GM12878 (cell line): Measurements from ENCODE around the gene VPS8. TPM values are rescaled to one million over a fixed set of nuclear protein-coding genes. Genes with fewer than 3 reads are reported as not detected.

Experiments used
- ATAC-seq: fragments of 200-7000 bp; cut with Tn5 transposase; 3 replicates; pipeline ENCODE4 v1.9.1; 2020; ENCODE audit warnings: mild to moderate bottlenecking, moderate library complexity
- BruUV-seq: library from RNA; stranded (reverse); fragments of 400-500 nt; replicated peaks from 2 replicates; lab custom pipeline; 2021; lab: Mats Ljungman, UMichigan
- CTCF ChIA-PET: fragments of 300-600 bp; sonication (Branson Sonifier 250); formaldehyde crosslinking; extraction: SDS; loops from one replicate; lab custom pipeline; 2021; ENCODE audit warnings: inconsistent platforms; lab: Yijun Ruan, JAX
- POLR2A ChIA-PET: fragments of 350-600 bp; formaldehyde crosslinking; extraction: SDS; loops from one replicate; lab custom pipeline; 2021; ENCODE audit warnings: inconsistent platforms; lab: Charles Lee
- RAD21 ChIA-PET: fragments of 300-600 bp; sonication (Branson Sonifier 250); formaldehyde crosslinking; loops from one replicate; lab custom pipeline; 2023; ENCODE audit warnings: antibody characterized with exemption; ENCODE audit not compliant: unreplicated experiment; lab: Charles Lee
- SMC1A ChIA-PET: fragments of 300-600 bp; sonication (Branson Sonifier 250); formaldehyde crosslinking; loops from one replicate; lab custom pipeline; 2023; ENCODE audit not compliant: unreplicated experiment, uncharacterized antibody; lab: Charles Lee
- DNase-seq: peaks from one replicate; pipeline ENCODE4 v3.0.0-alpha.2; 2011; ENCODE audit warnings: low read depth, low spot score
- FAIRE-seq: peaks from 3 replicates; lab custom pipeline; 2011; peaks lifted over from hg19 to GRCh38; lab: Jason Lieb, UNC
- H2AFZ ChIP-seq: 2 replicates; pipeline ENCODE4 v1.6.0; 2011; ENCODE audit warnings: low read depth, low read length, control low read depth; ENCODE audit not compliant: control insufficient read depth
- H3K27ac ChIP-seq: 2 replicates; pipeline ENCODE4 v1.5.1; 2011; ENCODE audit warnings: control low read depth; ENCODE audit not compliant: control insufficient read depth, insufficient read depth
- H3K27me3 ChIP-seq, 2 experiments: replicated peaks in 1 of 2; 2 replicates each; pipeline versions ENCODE4 v1.6.0 to v1.6.1; 2011; ENCODE audit warnings: low read length in 1 of 2; ENCODE audit not compliant: control insufficient read depth in 2 of 2, insufficient read depth in 2 of 2
- H3K36me3 ChIP-seq, 2 experiments: 2 replicates each; pipeline ENCODE4 v1.5.1; 2011; ENCODE audit warnings: low read length in 1 of 2; ENCODE audit not compliant: control insufficient read depth in 2 of 2, insufficient read depth in 2 of 2
- H3K4me1 ChIP-seq: 2 replicates; pipeline ENCODE4 v1.6.1; 2011; ENCODE audit warnings: mild to moderate bottlenecking, low read length, moderate library complexity, mixed read lengths; ENCODE audit not compliant: control insufficient read depth, insufficient read depth
- H3K4me2 ChIP-seq: 2 replicates; pipeline ENCODE4 v1.6.0; 2011; ENCODE audit warnings: control low read depth; ENCODE audit not compliant: control insufficient read depth, insufficient read depth
- H3K4me3 ChIP-seq: fragments of 200-600 bp; sonication (generic); 2 replicates; pipeline ENCODE4 v1.5.1; 2016
- H3K79me2 ChIP-seq: 2 replicates; pipeline ENCODE4 v1.6.0; 2011; ENCODE audit warnings: low read length; ENCODE audit not compliant: control insufficient read depth, insufficient read depth
- H3K9ac ChIP-seq: 2 replicates; pipeline ENCODE4 v1.8.0; 2011; ENCODE audit warnings: low read length, control low read depth, mixed read lengths; ENCODE audit not compliant: control insufficient read depth, insufficient read depth
- H3K9me3 ChIP-seq: replicated peaks from 3 replicates; pipeline ENCODE4 v1.5.1; 2011; ENCODE audit warnings: mild to moderate bottlenecking, low read length; ENCODE audit not compliant: control insufficient read depth, insufficient read depth
- H4K20me1 ChIP-seq: 2 replicates; pipeline ENCODE4 v1.6.0; 2011; ENCODE audit not compliant: control insufficient read depth, insufficient read depth
- CBX3 ChIP-seq: fragments of 200-600 bp; sonication (generic); IDR thresholded peaks from 2 replicates; pipeline ENCODE4 v1.6.1; 2016; ENCODE audit warnings: low read depth, borderline replicate concordance
- CBX5 ChIP-seq: sonication (generic); IDR thresholded peaks from 2 replicates; pipeline ENCODE4 v1.6.1; 2016; ENCODE audit warnings: low read depth, moderate library complexity, mild to moderate bottlenecking, inconsistent platforms
- CEBPB ChIP-seq, 2 experiments: fragments of 150-350 bp in 1 of 2; IDR thresholded peaks; 2 replicates each; pipeline ENCODE4 v1.6.1; 2012 to 2014; ENCODE audit warnings: low read depth in 2 of 2, low read length in 2 of 2, borderline replicate concordance in 1 of 2, inconsistent platforms in 1 of 2
- EP300 ChIP-seq, 2 experiments: fragments of 150-350 bp in 1 of 2; IDR thresholded peaks; 2 replicates each; pipeline ENCODE4 v1.6.1; 2011 to 2012; ENCODE audit warnings: low read depth in 2 of 2, low read length in 2 of 2, borderline replicate concordance in 1 of 2, improper control_type of control experiment in 1 of 2, inconsistent platforms in 1 of 2; ENCODE audit not compliant: control insufficient read depth in 1 of 2
- MEF2A ChIP-seq: IDR thresholded peaks from 2 replicates; pipeline ENCODE4 v1.6.1; 2011; ENCODE audit warnings: low read depth, mild to moderate bottlenecking, low read length, moderate library complexity; ENCODE audit not compliant: insufficient read depth
- NR2F1 ChIP-seq: fragments of 450-650 bp; conservative IDR thresholded peaks from 2 replicates; pipeline ENCODE4 v1.6.1; 2017; ENCODE audit warnings: mild to moderate bottlenecking
- SUPT20H ChIP-seq: IDR thresholded peaks from 2 replicates; pipeline ENCODE4 v1.6.1; 2011; ENCODE audit warnings: low read depth, mild to moderate bottlenecking, low read length, moderate library complexity, borderline replicate concordance; ENCODE audit not compliant: control insufficient read depth
- ZNF217 ChIP-seq: fragments of 450-650 bp; IDR thresholded peaks from 2 replicates; pipeline ENCODE4 v1.6.1; 2017; ENCODE audit warnings: antibody characterized with exemption, mild to moderate bottlenecking
- ZNF24 ChIP-seq: fragments of 450-650 bp; IDR thresholded peaks from 2 replicates; pipeline ENCODE4 v1.6.1; 2017; ENCODE audit warnings: antibody characterized with exemption, mild to moderate bottlenecking
- ZNF274 ChIP-seq: IDR thresholded peaks from one replicate; pipeline ENCODE4 v1.8.0; 2011; ENCODE audit not compliant: insufficient read length, insufficient read depth
- WGBS: methylation state at CpG from one replicate; pipeline ENCODE4 v1.1.6; 2016; ENCODE audit warnings: low lambda C conversion rate; ENCODE audit not compliant: insufficient replicate concordance, insufficient coverage; ENCODE audit errors: missing lambda C conversion rate; 5-methylcytosine and 5-hydroxymethylcytosine counted together
- in situ Hi-C: fragments of 300-500 bp; cut with MboI; formaldehyde crosslinking; loops from 9 replicates; pipeline ENCODE4 v1.14.3; 2018; ENCODE audit warnings: mixed read lengths
- intact Hi-C: fragments of 100-400 bp; cut with micrococcal nuclease; formaldehyde crosslinking; loops from one replicate; pipeline ENCODE4 v1.14.2; 2022; ENCODE audit not compliant: unreplicated experiment
- polyA plus RNA-seq, 11 experiments: library from polyadenylated mRNA; depleted of rRNA in 4 of 11; unstranded in 6 of 11; stranded (reverse) in 5 of 11; fragments of >200 nt; fragmentation: Nextera tagmentation in 4 of 11; fragmentation: Illumina TruSeq in 1 of 11; extraction: Ambion mirVana in 4 of 11; extraction: Trizol in 1 of 11; gene quantifications; 1 replicate in 1 of 11; 2 replicates in 10 of 11; pipeline versions ENCODE4 v1.2.1 to v1.2.3, GENCODE V29; 2011 to 2016; ENCODE audit warnings: inconsistent platforms in 2 of 11, missing spikeins in 2 of 11, low read depth in 1 of 11
- total RNA-seq, 4 experiments: library from RNA; depleted of rRNA in 3 of 4; stranded (reverse); fragments of >200 nt in 3 of 4; fragmentation: Illumina TruSeq in 1 of 4; extraction: Trizol in 1 of 4; gene quantifications; 2 replicates each; pipeline versions ENCODE4 v1.2.1 to v1.2.3, GENCODE V29; 2013 to 2021
- TF ChIP-seq, protein P1 (sequence below): fragments of 450-650 bp; IDR thresholded peaks from 2 replicates; pipeline ENCODE4 v1.6.1; 2017; ENCODE audit warnings: antibody characterized with exemption, mild to moderate bottlenecking, moderate library complexity
- TF ChIP-seq, protein P2 (sequence below): fragments of 450-650 bp; IDR thresholded peaks from 2 replicates; pipeline ENCODE4 v1.6.1; 2017; ENCODE audit warnings: low read depth, mild to moderate bottlenecking, moderate library complexity

Gene VPS8
- total and polyA plus RNA-seq, 10 of the 15 experiments (the other 5 are each of a cell fraction or from before 2014, with no cell fraction given): 8.9 to 34.7 (median 20.9) TPM

DNA sequence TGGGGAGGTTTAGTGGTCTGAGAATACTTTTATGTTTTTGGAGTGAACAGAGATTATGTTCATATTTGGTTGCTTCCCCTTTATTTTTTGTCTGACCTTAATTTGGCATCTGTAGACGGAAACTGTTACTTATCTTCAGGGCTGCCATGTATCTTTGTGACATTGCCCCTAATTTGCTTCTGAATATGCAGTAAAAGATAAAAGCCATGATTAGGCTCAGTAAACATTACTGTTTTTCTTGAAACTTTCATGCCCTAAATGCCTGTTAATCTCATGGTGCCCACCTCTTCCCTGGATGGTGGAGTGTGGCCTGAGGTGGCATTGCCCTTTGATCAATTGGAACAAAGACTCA, 234.2 kb downstream of the VPS8 start (continued):
- no peak for TF ChIP-seq CBX5
- TF ChIP-seq ZNF274: no peak
- no peak for TF ChIP-seq ZNF217
- TF ChIP-seq CBX3: no peak
- no peak for TF ChIP-seq EP300 (IDR thresholded peaks at IDR 0.05; ENCODE audit: borderline replicate concordance in 1 of 2, control insufficient read depth in 1 of 2, low read depth in 2 of 2, low read length in 2 of 2)

DNA sequence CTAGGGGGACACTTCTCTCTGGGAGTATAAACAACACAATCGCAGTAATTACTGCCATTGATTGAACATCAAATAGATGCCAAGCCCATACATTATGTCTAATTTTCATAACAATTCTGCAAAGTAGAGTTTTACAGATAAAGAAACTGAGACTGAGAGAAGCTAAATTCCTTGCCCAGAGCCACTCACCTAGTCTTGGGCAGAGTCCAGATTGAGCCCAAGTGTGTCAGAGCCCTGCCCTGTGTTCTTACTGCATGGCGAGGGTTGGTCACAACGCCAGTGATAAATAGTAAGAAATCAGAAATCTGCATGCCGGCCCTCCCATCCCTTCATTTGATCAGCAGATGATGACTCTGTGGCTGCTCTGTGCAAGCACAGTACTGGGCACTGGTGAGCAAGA, 234.6 kb downstream of the VPS8 start:
- CTCF ChIA-PET: no interaction called here
- no peak overlapping the region for H3K4me3 ChIP-seq
- intact Hi-C loops (no loop called here), in situ Hi-C loops (no loop called here)
- DNase-seq (no peak), FAIRE-seq (no peak)
- POLR2A ChIA-PET: no interaction called here
- 93% methylated on average over 4 of the region's 4 CpGs for WGBS
- no TSS peak for BruUV-seq
- no peaks in the 10 kb centered on the region for H3K9me3 ChIP-seq
- peaks cover 2 to 5% of the 10 kb centered on the region in 2 experiments; a peak in 3 of 4 replicates for H3K36me3 ChIP-seq
- no peak overlapping the region for H2AFZ ChIP-seq
- H3K27ac ChIP-seq: no peak overlapping the region
- no peaks in the 10 kb centered on the region for H3K79me2 ChIP-seq
- no peak overlapping the region for H3K4me2 ChIP-seq
- no peaks in the 10 kb centered on the region for H4K20me1 ChIP-seq
- TF ChIP-seq SUPT20H: no peak
- TF ChIP-seq, protein P1, sequence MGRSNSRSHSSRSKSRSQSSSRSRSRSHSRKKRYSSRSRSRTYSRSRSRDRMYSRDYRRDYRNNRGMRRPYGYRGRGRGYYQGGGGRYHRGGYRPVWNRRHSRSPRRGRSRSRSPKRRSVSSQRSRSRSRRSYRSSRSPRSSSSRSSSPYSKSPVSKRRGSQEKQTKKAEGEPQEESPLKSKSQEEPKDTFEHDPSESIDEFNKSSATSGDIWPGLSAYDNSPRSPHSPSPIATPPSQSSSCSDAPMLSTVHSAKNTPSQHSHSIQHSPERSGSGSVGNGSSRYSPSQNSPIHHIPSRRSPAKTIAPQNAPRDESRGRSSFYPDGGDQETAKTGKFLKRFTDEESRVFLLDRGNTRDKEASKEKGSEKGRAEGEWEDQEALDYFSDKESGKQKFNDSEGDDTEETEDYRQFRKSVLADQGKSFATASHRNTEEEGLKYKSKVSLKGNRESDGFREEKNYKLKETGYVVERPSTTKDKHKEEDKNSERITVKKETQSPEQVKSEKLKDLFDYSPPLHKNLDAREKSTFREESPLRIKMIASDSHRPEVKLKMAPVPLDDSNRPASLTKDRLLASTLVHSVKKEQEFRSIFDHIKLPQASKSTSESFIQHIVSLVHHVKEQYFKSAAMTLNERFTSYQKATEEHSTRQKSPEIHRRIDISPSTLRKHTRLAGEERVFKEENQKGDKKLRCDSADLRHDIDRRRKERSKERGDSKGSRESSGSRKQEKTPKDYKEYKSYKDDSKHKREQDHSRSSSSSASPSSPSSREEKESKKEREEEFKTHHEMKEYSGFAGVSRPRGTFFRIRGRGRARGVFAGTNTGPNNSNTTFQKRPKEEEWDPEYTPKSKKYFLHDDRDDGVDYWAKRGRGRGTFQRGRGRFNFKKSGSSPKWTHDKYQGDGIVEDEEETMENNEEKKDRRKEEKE: no peak
- TF ChIP-seq ZNF24: no peak
- TF ChIP-seq CEBPB (IDR thresholded peaks at IDR 0.05; ENCODE audit: borderline replicate concordance in 1 of 2, low read depth in 2 of 2, low read length in 2 of 2): no peak
- TF ChIP-seq, protein P2, sequence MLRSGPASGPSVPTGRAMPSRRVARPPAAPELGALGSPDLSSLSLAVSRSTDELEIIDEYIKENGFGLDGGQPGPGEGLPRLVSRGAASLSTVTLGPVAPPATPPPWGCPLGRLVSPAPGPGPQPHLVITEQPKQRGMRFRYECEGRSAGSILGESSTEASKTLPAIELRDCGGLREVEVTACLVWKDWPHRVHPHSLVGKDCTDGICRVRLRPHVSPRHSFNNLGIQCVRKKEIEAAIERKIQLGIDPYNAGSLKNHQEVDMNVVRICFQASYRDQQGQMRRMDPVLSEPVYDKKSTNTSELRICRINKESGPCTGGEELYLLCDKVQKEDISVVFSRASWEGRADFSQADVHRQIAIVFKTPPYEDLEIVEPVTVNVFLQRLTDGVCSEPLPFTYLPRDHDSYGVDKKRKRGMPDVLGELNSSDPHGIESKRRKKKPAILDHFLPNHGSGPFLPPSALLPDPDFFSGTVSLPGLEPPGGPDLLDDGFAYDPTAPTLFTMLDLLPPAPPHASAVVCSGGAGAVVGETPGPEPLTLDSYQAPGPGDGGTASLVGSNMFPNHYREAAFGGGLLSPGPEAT: no peak
- TF ChIP-seq NR2F1: no peak
- no peak for TF ChIP-seq MEF2A
- TF ChIP-seq, all 136 proteins: peak for 0
- no peaks in the 10 kb centered on the region for H3K27me3 ChIP-seq
- H3K9ac ChIP-seq: no peak overlapping the region
- RAD21 ChIA-PET: no interaction called here
- SMC1A ChIA-PET: no interaction called here
- no peak for ATAC-seq
- no peaks in the 10 kb centered on the region for H3K4me1 ChIP-seq
